ENCODE results near the gene HTT-AS.

- TF ChIP-seq CTCF (conservative IDR thresholded peaks at IDR 0.05; ENCODE audit: low read length) (no peak), EZH2phosphoT487 (IDR thresholded peaks at IDR 0.05; ENCODE audit: borderline replicate concordance) (no peak)
These were observed 42.6 kb upstream of the HTT-AS start for GRCh38 chr4:3116955-3117354.

Data from Loucy (cell line).